SK-N-MC (cell line): Measurements from ENCODE around the gene SOX10.

Experiments
- EZH2 ChIP-seq: fragments of 200-600 bp; sonication (generic); IDR thresholded peaks from one replicate; pipeline ENCODE4 v1.6.1; 2017; ENCODE audit warnings: antibody characterized with exemption
- POLR2AphosphoS5 ChIP-seq: IDR thresholded peaks from 2 replicates; pipeline ENCODE4 v1.6.1; 2012; ENCODE audit warnings: mild to moderate bottlenecking, low read depth, low read length, borderline replicate concordance

DNA sequence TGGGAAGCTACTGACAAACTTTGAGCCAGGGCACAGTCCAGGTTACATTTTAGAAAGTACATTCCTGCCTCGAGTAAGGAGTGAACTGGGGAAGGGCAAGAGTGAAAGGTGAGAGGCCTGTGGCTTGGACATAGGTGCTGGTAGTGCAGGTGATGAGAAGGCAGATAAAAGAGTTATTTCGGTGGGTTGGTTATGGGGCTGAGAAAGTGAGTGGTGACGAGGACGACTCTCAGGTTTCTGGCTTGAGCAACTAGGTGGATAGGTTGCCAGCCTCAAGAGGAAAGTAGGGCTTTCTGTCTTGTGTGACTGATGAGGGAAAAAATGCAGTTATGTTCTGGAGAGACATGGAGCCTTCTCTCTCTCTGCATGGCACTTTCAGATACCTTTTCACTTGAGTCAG lies 27.1 kb downstream of the SOX10 start:
- no peak for TF ChIP-seq EZH2
- no peak for TF ChIP-seq POLR2AphosphoS5
